T-helper 1 cell treated with Interleukin-12 subunit alpha and Interleukin-12 subunit beta and Interleukin-4 antibody, amounts not matched to agents 30 ng/mL and 1 ng/mL, for 36 hours (primary cell): Measurements from ENCODE around the gene RUSF1. TPM values are rescaled to one million over a fixed set of nuclear protein-coding genes. Genes with fewer than 3 reads are reported as not detected.

ENCODE experiments used
- intact Hi-C: fragments of 100-400 bp; cut with micrococcal nuclease; formaldehyde crosslinking; loops from one replicate; pipeline ENCODE4 v1.15.1; 2024
- total RNA-seq: library from RNA; stranded (reverse); gene quantifications from 2 replicates; pipeline ENCODE4 v1.2.3, GENCODE V29; 2022

RUSF1 gene
- total RNA-seq, 1 donor from 2014 or later: 40.0 TPM

GRCh38 chr16:31472709-31473203 is 35.4 kb downstream of the RUSF1 start:
- intact Hi-C loops: no loop called here

DNA sequence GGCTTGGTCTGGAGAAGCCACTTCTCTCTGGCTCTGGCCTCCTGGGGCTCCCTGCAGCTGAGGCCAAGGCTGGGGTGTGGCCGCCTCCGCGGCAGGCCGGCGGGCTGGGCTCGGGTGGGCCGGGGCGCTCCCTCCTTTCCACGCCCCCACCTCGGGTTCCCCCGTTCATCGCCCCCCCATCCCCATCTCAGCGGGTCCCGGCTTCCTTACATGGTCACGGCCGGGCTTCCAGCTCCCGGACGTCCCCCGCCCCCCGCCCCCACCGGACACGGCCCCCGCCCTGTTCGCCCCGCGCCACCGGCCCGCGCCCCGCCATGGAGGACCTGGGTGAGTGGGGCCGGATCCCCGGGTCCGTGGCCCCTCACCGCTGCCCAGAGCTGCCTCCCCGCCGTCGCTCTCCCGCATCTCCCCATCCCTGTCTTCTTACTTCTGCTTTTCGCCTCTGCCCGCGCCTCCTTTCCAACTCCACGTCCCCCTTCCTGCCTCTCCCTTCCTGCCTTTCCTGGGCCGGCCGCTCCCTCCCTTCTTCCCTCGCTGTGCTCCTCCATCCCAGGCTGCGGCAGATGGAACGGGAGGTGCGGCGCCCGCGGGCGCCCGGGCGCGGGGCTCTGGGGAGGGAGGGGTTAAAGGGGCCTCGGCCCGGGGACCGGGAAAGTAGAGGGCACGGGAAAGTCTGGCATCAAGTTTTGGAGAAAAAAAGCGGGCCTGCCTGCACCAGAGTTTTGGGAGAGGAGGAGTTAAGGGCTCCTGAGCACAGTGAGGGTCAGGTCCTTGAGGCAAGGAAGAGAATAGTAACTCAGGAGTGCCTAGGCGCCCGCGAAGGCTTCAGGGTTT is 36.1 kb downstream of the RUSF1 start, which contains the start of gene TGFB1I1:
TSS of gene TGFB1I1 (plus strand) at position 278 of the 834 bp plus-strand sequence. CDS start at position 315, 37 bp downstream.
- intact Hi-C loops: no loop called here

GRCh38 chr16:31471241-31471874 is 36.8 kb downstream of the RUSF1 start:
- intact Hi-C loops: no loop called here

- intact Hi-C loops: no loop called here
Observed at GRCh38 chr16:31470615-31471014, 37.6 kb downstream of the RUSF1 start.

DNA sequence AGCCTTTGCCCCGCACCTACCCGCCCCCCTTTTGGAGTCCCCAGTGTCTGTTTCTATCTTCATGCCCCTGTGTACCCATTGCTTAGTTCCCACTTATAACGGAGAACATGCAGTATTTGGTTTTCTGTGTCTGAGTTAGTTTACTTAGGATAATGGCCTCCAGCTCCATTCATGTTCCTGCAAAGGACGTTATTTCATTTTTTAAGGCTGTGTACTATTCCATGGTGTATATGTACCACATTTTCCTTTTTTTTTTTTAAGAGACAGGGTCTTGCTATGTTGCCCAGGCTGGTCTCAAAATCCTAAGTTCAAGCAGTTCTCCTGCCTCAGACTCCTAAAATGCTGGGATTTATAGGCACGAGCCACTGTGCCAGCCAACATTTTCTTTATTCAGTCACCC is 40.3 kb downstream of the RUSF1 start:
- intact Hi-C loops: no loop called here

DNA sequence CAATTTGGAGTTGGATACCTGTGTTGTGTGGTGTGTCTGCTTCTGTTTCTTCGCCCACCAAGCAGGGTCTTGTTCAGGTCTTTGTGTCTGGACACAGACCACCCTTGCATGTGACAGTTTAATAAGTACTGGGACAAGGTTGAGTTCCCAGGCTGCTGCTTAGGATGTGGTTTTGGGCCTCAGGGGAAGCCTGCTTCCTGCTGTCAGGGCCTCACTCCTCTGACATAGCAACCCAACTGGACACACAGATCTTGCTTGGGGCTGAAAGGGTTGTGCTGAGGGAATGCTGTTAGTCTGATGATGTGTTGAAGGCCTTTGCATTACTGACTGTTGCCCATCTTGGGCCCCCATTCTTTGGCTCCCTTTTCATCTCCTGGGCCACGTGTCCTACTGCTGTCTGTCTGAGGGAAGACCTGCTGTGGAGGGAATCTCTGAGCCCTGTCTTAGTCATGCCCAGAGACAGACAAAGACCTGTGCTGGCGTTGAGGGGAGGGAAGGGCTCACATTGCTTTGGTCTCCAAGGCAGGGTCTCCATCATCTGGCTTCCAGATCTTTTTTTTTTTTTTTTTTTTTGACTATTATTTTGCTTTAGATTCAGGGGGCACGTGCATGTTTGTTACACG is 40.9 kb downstream of the RUSF1 start:
- intact Hi-C loops: no loop called here

- intact Hi-C loops: no loop called here
Observed at GRCh38 chr16:31466381-31466841, 41.8 kb downstream of the RUSF1 start.

DNA sequence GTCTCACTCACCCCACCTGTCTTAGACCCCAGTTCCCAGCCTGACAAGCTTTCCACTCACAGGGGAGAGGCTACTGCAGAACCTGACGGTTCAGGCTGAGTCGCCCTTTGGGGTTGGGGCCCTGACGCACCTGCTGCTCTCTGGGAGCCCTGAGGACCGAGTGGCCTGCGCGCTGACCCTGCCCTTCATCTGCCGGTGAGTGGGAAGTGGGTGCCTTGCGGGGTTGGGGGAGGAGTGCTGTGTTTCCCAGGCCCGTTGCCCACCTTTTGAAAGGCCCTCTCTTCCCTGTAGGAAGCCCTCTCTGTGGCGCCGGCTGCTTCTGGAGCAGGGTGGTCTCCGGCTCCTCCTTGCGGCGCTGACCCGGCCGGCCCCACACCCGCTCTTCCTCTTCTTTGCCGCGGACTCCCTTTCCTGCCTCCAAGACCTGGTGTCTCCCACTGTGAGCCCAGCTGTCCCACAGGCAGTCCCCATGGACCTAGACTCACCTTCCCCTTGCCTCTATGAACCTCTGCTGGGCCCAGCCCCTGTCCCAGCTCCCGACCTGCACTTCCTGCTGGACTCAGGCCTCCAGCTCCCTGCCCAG is 42.3 kb downstream of the RUSF1 start:
- intact Hi-C loops: no loop called here

DNA sequence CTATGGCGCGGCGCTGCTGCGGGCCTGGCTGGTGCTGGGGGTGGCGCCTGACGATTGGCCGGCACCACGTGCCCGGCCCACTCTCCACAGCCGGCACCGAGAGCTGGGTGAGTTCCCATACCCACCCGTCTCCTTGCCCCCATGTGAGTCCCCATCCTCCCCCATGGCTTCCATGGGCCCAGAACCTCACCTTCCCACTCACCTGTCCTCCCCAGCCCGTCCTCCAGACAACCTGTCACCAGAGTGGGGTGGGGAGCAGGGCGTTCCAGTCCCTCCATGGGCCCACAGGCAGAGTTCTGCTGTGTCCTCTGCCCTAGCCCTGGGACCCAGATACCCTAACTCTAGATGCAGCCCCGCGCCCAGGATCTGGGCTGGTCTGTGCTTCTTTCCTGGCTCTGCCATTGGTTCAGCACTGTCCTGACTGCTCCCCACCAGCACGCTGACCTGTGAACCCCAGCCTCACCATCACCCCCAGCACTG is 43.4 kb downstream of the RUSF1 start:
- intact Hi-C loops: no loop called here

DNA sequence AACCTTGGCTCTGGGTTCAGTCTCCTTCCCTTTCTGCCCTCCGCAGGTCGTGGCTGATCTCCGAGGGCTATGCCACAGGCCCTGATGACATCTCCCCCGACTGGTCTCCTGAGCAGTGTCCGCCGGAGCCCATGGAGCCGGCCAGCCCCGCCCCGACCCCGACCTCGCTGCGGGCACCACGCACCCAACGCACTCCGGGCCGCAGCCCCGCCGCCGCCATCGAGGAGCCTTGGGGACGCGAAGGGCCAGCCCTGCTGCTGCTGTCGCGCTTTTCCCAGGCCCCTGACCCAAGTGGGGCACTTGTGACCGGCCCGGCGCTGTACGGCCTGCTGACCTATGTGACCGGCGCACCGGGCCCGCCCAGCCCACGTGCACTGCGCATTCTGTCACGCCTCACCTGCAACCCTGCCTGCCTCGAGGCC is 43.8 kb downstream of the RUSF1 start:
- intact Hi-C loops: no loop called here

DNA sequence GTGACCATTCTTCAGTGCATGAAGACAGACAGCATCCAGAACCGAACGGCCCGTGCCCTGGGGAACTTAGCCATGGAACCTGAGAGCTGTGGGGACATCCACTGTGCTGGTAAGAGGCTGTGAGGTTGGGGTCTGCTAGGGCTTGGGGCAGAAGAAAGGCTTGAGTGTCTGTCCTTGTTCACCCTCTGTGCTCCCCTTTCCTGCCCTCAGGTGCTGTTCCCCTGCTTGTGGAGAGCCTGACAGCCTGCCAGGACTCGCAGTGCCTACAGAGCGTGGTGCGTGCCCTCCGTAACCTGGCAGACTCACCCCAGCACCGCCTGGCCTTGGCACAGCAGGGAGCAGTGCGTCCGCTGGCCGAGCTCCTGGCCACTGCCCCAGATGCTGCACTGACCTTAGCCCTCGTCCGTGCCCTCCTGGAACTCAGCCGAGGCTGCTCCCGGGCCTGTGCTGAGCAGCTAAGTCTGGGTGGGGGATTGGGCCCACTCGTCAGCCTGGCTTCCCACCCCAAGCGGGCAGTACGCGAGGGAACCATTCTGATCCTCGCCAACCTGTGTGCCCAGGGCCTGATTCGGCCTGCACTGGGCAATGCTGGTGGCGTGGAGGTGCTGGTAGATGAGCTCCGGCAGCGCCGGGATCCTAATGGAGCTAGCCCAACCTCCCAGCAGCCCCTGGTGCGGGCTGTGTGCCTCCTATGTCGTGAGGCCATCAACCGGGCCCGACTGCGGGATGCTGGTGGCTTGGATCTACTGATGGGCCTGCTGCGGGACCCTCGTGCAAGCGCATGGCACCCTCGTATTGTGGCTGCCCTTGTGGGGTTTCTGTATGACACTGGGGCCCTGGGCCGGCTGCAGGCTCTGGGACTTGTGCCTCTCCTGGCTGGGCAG is 46.0 kb downstream of the RUSF1 start:
- intact Hi-C loops: no loop called here

- intact Hi-C loops: no loop called here
Observed at GRCh38 chr16:31461201-31461920, 46.8 kb downstream of the RUSF1 start.

- intact Hi-C loops: loop anchor here (1.0 kb wide), 2 partner anchors 235 to 409 kb away; no protein-coding TSS in a partner anchor
Observed at GRCh38 chr16:31460582-31461002, 47.6 kb downstream of the RUSF1 start.

GRCh38 chr16:31459687-31460581 is 48.3 kb downstream of the RUSF1 start:
- intact Hi-C loops: loop anchor here (1.0 to 5.0 kb wide), 22 partner anchors 17 to 802 kb away; partner anchors contain the start of genes BCKDK, FBRS, FBXL19 and FUS

GRCh38 chr16:31458844-31459686 is 49.1 kb downstream of the RUSF1 start, which contains the start of gene ARMC5:
Gene ARMC5 (plus strand): TSS chr16:31459501. CDS start chr16:31459525, 24 bp downstream.
- intact Hi-C loops: loop anchor here (1.0 to 5.0 kb wide), 22 partner anchors 16 to 801 kb away; partner anchors contain the start of genes BCKDK, FBRS, FBXL19 and FUS

GRCh38 chr16:31458073-31458843 is 49.9 kb downstream of the RUSF1 start:
- intact Hi-C loops: loop anchor here (1.0 to 5.0 kb wide), 8 partner anchors 15 to 581 kb away; partner anchors contain the start of genes BCKDK, KAT8, PYCARD and ZNF843
